ENCODE measurements around the gene LMNB1.

LMNB1 gene

DNA sequence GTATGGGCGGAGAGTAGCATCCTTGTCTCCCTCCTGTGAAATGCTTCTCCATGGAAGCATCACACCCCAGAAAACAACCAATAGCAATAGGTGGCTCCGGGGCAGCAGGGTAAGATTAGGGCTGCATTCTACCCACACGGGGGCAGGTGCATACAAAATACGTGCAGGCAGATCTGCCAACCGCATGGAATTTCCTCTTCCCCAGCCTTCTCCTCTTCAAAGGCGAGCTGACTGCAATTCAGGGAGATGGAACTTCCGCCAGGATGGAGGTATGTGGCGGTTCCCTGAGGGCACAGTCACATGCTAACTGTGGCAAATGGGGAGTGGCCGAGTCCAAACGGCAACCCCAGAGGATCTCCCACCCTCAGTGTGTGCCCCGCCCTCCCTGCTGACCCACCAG lies 81.5 kb downstream of the LMNB1 start:
- DNase-seq, result no peak

DNA sequence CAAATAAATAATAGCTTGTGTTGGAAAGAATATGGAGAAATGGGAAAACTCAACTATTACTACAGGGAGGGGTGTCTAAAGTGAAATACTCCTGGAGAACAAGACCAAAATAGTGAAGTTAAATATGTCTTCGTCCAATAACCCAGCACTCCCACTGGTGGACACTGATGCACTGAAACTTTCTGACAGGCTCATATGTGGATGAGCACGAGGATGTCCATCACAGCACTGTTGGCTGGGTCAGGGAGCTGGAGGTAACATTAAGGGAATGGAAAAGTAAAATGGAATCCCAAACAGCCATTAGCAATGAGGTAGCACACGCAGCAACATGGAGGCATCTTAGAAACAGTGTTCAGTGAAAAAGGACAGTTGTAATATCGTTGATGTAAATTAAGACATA lies 86.5 kb downstream of the LMNB1 start:
- DNase-seq, result no peak

- no peak for DNase-seq
These were observed 87.2 kb downstream of the LMNB1 start for GRCh38 chr5:126864042-126864688.

- no peak for DNase-seq
These were observed 88.4 kb downstream of the LMNB1 start for GRCh38 chr5:126865299-126865698.

- DNase-seq, result no peak
These were observed 90.1 kb downstream of the LMNB1 start for GRCh38 chr5:126866851-126867636.

DNA sequence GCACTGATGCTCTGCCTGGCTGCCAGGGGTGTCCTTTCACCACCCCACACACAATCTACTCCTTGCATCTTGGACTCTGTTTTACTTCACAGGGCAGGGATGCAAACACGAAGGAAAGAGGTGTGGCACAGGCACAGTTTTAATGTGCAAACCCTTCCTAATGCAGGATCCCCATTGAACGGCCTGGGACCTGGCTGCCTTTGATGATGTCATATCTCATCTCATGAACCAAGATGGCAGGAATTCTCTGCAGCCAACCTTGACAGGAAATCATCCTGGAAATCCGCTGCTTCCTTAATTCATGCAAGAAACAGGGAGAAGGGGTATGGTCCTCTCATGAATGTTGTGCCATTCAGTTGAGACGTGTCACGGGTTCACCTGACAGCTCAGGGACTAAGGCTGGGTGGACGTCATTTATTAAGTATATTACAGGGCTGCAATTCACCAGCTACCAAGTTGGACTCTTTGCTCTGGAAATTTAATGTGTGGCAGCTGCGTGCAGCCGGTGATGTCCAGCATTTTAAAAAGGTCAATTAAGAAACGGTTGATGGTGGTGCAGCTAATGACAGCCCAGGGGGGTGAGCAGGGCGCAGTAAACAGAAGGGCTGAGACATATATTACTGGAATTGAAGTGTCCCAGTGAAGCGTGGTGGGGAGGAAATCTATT lies 91.5 kb downstream of the LMNB1 start:
- no peak for DNase-seq

DNA sequence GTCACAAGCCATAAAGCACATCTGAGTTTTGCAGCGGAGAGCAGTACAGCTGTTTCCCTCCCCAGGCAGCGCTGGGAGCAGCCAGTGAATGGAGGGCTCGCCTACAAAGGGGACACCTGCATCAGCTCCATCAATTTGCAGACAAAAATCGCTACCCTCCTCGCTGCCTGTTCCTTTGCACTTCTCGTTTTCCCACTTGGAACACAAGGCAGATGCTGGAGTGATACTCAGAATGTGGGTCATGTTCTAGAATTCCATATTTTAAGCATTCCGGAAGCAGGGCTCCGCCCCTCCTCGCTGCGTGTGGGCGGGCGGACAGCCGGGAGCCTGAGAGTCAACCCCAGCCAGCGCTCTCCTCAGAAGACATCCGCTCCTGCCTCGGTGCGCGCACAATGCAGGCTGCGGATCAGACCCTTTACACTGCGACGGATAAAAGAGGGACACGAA lies 92.1 kb downstream of the LMNB1 start:
- peak; percentile 29 for DNase-seq

- DNase-seq, result no peak
These were observed 94.5 kb downstream of the LMNB1 start for GRCh38 chr5:126871441-126871840.

- no peak for DNase-seq
These were observed 95.8 kb downstream of the LMNB1 start for GRCh38 chr5:126872561-126873354.

DNA sequence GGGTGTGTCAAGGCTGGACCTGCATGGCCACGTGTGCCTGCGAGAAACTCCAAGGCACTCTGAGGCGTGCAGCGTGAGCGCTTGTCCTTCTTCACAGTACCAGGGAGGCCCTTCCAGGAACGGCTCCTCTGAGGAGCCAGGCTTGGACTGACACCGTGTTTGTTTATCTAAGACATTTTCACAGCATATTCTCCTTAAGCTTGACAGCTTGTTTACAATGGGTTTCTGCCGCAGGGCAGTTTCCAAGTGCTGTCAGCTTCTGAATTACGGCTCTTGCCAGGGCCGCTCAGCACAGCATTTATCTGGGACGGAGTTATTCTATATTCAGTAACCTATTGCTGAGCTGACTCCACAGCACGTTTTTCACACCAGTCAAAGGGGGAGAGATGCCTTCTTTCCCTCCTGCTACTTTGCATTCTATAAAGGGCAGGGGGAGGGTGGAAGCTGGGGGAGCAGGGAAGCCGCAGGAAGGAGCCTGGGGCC lies 98.4 kb downstream of the LMNB1 start:
- no peak for DNase-seq

DNA sequence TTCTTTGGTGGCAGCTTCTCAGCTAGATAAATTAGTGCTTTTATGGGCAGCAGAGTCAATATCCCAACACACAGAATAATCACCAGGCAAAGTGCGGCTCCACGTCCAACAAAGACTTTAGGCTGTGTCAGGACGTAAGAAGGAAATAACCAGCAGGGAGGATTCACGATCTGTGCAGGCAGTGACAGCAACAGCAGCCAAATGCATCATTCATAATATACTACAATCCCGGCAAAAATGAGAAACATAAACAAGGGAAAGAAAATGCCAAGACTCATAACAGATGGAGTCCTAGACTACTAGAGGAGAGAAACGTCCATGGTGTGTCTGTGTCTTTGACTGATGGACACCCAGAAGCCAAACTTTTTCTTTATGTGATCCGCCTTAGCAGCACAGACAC lies 100.7 kb downstream of the LMNB1 start:
- DNase-seq, result no peak

DNA sequence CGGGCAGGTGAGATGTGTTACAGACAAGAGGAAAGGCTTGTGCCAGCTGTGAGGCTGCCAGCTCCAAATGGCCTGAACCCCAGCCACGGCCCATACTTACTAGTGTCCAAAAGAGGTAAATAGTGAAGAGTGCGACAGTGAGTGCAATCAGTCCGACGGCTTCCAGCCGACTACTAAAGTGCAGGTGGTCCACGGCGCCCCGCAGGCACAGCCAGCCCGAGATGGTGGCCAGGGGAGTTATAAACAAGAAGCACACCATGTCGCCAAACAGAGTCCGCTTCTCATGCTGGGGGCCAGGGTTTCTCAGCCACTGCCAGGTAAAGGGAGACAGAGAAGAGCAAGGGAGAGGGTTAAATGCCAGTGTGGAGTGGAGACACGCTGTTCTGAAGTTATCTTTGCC lies 101.1 kb downstream of the LMNB1 start:
- no peak for DNase-seq

GRCh38 chr5:126878634-126879033 lies 101.7 kb downstream of the LMNB1 start:
- no peak for DNase-seq

GRCh38 chr5:126881821-126882600 lies 105.1 kb downstream of the LMNB1 start:
- DNase-seq, result no peak

GRCh38 chr5:126883564-126884245 lies 106.8 kb downstream of the LMNB1 start:
- DNase-seq, result no peak

DNA sequence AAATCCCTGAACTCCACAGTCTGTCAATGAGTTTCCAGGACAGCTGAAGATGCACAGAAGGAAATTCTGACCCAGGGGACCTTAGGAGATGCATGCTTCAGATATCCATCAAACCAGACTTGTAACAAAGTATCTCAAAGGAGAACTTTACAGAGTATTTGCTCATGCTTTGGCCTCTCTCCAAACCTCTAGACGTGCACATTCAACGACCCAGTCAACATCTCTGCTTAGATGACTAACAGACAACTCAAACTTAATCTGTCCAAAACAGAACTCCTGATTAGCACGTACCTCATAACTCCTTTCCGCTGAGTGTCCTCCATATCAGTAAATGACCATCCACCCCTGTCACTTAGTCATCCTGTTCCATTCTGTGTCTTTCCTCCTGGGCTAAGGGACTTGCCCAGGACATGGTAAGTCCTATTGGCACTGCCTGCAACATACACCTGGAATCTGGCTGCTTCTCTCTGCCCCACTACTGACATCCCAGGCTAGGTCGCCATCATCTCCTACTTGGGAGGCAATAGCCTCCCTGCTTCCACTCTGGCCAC lies 107.4 kb downstream of the LMNB1 start:
- no peak for DNase-seq
